Adrenal gland (tissue), 5 donors: ENCODE measurements around the gene ARF1.

Experiments
- POLR2A ChIP-seq, 2 donors: fragments of 450-650 bp; IDR thresholded peaks; one replicate each; pipeline ENCODE4 v1.6.1; 2017; ENCODE audit warnings: antibody characterized with exemption in 2 of 2, mild to moderate bottlenecking in 2 of 2, moderate library complexity in 1 of 2
- TF ChIP-seq, protein P1 (sequence below), 6 experiments: fragments of 450-650 bp in 4 of 6; fragments of 200-600 bp in 2 of 6; sonication (generic) in 1 of 6; IDR thresholded peaks; 1 replicate in 5 of 6; 2 replicates in 1 of 6; pipeline versions ENCODE4 v1.5.1 to v1.8.0; 2016 to 2021; ENCODE audit warnings: antibody characterized with exemption in 6 of 6, mild to moderate bottlenecking in 2 of 6, moderate library complexity in 1 of 6
- donor health status: DM: no; HTN: no; CAD: no.

DNA sequence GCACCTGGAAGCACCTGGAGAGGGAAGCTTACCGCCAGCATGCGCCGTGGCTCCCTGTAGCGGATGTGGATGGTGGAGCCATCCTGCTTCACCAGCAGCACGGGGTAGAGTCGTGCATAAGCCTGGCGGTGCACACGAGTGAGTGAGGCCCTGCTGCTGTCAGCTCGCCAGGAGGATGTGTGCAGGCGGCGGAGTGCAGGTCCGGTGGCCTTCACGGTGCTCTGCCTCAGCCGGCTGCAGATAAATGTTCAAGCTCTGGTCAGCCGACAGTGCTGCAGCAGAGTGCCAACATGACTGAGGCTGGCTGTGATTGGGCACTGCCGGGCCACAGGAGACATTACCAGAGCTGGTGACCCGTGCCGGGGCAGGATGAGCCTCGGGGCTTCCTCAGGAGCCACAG lies 25.1 kb downstream of the ARF1 start:
- TF ChIP-seq, protein P1, sequence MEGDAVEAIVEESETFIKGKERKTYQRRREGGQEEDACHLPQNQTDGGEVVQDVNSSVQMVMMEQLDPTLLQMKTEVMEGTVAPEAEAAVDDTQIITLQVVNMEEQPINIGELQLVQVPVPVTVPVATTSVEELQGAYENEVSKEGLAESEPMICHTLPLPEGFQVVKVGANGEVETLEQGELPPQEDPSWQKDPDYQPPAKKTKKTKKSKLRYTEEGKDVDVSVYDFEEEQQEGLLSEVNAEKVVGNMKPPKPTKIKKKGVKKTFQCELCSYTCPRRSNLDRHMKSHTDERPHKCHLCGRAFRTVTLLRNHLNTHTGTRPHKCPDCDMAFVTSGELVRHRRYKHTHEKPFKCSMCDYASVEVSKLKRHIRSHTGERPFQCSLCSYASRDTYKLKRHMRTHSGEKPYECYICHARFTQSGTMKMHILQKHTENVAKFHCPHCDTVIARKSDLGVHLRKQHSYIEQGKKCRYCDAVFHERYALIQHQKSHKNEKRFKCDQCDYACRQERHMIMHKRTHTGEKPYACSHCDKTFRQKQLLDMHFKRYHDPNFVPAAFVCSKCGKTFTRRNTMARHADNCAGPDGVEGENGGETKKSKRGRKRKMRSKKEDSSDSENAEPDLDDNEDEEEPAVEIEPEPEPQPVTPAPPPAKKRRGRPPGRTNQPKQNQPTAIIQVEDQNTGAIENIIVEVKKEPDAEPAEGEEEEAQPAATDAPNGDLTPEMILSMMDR (IDR thresholded peaks at IDR 0.05): no peak
- TF ChIP-seq POLR2A (IDR thresholded peaks at IDR 0.05): peak in 1 of 2 donors; percentile 30
